DMS 273 (cell line): ENCODE results near the gene SH3RF3.
A peak's percentile ranks its signal among the peaks of the same experiment; 100 is the strongest.

Experiments used
- DNase-seq: peaks from one replicate; lab custom pipeline; 2025; ENCODE audit not compliant: unreplicated experiment; lab: John Stamatoyannopoulos, UW

SH3RF3 gene

GRCh38 chr2:109371481-109372170 lies 242.6 kb downstream of the SH3RF3 start:
- DNase-seq: no peak

GRCh38 chr2:109372171-109372568 lies 243.2 kb downstream of the SH3RF3 start:
- no peak for DNase-seq

GRCh38 chr2:109372614-109373013 lies 243.6 kb downstream of the SH3RF3 start:
- no peak for DNase-seq

- no peak for DNase-seq
Measured at GRCh38 chr2:109373791-109374547, 245.0 kb downstream of the SH3RF3 start.

- DNase-seq: no peak
Measured at GRCh38 chr2:109374548-109375130, 245.6 kb downstream of the SH3RF3 start.

- no peak for DNase-seq
Measured at GRCh38 chr2:109375131-109375561, 246.1 kb downstream of the SH3RF3 start.

GRCh38 chr2:109375656-109376055 lies 246.7 kb downstream of the SH3RF3 start:
- DNase-seq: no peak

- no peak for DNase-seq
Measured at GRCh38 chr2:109376115-109376514, 247.1 kb downstream of the SH3RF3 start.

- no peak for DNase-seq
Measured at GRCh38 chr2:109376796-109377495, 247.9 kb downstream of the SH3RF3 start.

DNA sequence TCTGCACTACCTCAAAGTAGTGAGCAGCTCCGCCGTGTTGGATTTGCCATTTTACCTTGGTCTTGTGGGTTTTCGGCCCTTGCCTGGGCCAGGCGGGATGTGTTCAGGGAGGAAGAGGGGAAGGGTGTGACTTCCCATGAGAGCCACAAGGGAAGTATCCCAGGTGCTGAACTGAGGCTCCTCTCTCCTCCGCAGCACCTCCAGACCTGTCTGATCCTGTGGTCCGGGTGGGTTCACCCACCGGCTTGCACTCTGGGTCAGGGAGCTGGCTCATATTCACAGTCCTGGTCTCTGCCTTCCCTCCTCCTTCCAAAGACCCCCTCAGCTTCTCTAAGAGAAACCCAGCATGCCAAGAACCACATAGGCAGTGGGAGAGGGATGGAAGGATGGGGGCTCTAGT lies 249.0 kb downstream of the SH3RF3 start:
- DNase-seq: no peak

DNA sequence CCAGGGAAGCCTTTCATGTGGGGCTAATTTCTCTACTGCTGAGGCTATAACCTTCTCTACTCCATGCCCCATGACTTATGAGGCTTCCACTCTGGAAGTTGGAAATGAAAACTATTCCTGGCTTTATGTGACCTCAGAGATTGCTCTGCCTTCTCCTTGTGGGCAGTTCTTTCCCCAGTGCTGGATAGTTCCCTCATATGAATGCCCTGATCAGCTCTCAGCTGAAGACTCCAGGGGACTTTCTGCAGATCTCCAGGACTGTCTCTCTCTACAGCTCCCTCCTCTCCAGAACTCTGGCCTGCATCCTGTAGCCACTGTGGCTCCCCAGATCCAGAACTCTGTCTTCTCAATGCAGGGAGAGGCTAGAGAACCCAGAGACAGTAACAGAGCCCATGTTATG lies 249.7 kb downstream of the SH3RF3 start:
- DNase-seq: no peak

DNA sequence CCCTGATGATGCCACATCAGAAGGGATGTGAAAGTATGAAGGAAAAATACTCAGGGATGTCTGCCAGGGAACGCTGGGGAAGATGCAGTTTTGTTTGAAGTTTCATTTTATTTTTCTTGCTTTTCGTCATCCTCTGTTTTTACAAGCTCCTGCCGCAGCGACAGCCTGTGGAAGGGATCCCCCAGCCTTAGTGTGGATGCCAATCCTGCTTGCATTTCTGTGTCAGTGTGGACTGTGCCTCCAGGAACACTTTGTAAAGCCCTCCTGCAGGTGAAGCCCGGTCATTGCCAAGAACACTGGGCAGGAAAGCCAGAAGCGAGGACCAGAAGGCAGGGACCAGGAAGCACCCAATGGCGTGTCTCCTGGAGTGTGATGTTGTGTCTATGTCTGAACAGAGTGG lies 250.5 kb downstream of the SH3RF3 start:
- no peak for DNase-seq

DNA sequence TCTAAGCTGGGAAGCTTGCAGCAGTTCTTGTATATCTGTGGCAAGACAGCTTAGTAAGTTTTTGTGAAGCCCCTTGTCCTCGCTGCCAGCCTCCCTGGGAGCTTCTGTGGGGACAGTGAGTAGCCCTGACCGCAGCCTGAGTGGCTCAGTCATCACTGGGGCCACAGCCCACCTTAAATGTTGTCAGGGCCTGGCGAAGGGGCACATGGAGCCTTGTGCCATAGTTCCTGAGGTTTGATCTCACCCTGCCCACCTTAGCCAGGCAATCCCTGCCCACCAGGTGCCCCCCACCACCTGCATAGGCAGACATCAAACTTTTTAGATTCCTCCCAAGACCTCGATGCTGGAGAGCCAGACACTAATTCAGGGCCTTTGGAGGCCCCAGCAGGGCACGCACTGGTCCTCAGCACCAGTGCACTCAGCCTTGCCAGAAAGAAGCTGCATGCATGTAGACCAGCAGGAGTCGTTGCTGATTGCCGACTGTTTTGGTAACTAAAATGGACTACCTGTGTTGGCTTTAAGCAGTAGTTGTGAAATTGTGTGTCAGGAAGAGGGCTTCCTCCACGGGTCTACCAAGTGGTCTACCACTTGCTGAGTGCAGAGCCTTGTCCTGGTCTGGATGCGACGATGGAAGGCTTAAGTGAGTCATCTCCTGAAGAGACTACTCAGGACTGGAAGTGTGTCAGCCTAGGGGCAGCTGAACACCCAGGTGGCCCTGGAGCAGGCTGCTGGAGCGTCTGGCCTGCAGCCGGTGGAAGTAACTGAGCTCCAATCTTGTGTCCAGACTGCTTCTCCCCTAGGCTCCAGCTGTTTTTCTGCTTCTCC lies 251.7 kb downstream of the SH3RF3 start:
- no peak for DNase-seq

GRCh38 chr2:109381327-109381820 lies 252.4 kb downstream of the SH3RF3 start:
- DNase-seq: no peak

GRCh38 chr2:109382226-109382895 lies 253.4 kb downstream of the SH3RF3 start:
- DNase-seq: peak; percentile 37

GRCh38 chr2:109382951-109383350 lies 253.9 kb downstream of the SH3RF3 start:
- peak; percentile 73 for DNase-seq

DNA sequence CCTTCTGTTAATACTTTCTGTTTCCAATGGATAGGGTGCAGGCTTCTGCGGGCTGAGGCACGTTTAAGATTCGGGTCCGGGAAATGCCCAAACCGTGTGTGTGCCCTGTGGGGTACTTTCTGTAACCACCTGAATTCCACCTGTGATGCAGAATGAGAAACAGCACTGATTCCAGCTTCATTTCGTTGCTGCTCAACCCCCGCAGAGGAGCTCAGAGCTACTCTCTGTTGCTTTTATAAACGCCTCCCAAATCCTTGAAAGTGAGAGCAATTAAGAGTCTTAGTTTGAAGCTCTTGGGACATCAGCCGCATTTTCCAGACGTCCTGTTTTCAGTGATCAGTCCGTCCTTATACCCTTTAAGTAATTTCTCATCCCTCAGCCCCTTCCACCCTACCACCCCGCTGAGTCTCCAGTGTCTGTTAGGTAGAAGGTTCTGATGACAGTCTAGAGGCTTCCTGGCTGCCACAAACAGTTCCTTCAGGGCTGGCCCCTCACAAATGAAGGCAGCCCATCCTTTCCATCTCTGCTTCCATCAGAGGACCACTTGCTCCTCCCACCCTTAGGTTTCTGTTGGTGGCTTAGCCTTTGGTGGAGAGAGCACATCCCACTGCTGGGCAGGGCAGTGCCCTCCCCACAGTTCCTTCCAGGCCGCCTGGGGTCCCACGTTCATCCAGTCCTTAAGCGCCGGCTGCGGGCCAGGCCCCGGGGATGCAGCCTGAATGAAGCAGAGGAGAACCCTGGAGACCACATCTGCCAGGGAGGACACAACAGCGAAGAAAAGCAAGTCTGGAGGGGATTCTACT lies 254.7 kb downstream of the SH3RF3 start:
- DNase-seq: no peak

DNA sequence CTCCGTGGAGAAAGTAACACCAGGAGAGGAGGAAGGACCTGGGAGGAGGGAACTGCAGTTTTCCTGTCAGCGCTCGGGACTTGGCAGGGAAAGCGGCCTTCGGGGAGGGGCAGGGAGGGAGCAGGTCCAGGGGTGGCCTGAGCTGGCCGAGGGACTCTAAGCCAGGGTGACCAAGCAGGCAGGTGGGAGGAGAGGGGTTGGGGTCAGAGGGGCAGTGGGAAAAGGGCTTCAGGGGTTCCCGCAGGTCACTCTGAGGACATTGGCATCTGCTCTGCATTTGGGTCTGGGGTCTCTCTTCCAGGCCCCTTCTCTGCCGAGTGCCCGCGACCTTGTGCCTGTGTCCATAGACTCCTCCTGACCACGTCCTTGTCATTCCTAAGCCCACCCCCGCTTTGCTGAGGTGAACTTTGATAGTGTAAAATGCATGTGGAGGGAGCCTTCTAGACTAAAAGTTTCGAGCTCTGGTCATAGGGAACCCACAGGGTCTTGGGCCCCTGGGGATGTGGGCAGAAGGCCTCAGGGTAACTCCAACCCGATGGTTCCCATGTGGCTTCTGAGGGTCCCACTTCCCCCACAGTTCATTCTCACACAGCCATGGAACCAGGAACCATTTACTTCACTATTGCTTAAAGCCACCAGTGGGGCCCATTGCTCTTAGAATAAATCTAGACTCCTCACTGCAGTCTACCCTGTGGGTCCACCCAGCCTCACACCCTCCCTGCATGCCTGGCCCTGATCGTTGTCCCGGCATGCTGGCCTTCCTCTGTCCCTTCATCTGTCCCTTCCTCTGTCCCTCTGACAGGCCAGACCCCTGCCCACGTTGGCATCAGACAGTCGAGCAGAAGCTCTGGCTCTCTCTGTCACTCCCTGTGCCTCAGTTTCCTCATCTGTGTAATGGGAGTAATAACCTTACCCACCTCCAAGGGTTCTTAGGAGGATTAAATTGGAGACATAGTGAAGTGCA lies 255.6 kb downstream of the SH3RF3 start:
- DNase-seq: no peak
